Measurements from ENCODE around the gene SPR. TPM values are rescaled to one million over a fixed set of nuclear protein-coding genes. Genes with fewer than 3 reads are reported as not detected.

SPR gene
- 33.4 and 40.2 TPM in 2 replicates for total RNA-seq

GRCh38 chr2:72887032-72887739 lies at the start of gene SPR:
Gene SPR (plus strand): TSS chr2:72887408. CDS start chr2:72887433, 25 bp downstream.

GRCh38 chr2:72917138-72917876 lies 30.1 kb downstream of the SPR start, which contains the start of gene EMX1:
Gene EMX1 (plus strand): TSS chr2:72917519. CDS start chr2:72917853, 334 bp downstream.

Other genes starting within 250 kb of the SPR start
- gene EXOC6B, start 61.4 kb upstream of the SPR start, total RNA-seq = 19.7 and 22.2 TPM in 2 replicates
- not detected in 2 replicates for gene EMX1, start 30.1 kb downstream of the SPR start, total RNA-seq
- 20.4 and 20.6 TPM in 2 replicates for gene SFXN5, start 184.3 kb downstream of the SPR start, total RNA-seq
- gene RAB11FIP5, start 225.5 kb downstream of the SPR start, total RNA-seq = 66.3 and 70.3 TPM in 2 replicates

All from vein endothelial cell (primary cell).